HepG2 (cell line): ENCODE data around the gene ATG2A. TPM values are rescaled to one million over a fixed set of nuclear protein-coding genes. Genes with fewer than 3 reads are reported as not detected.

Source experiments
- ATAC-seq: fragments of 200-7000 bp; cut with Tn5 transposase; 3 replicates; pipeline ENCODE4 v1.9.1; 2020; ENCODE audit warnings: mild to moderate bottlenecking, moderate library complexity
- BruUV-seq: library from RNA; stranded (reverse); fragments of 400-500 nt; replicated peaks from 2 replicates; lab custom pipeline; 2021; lab: Mats Ljungman, UMichigan
- CTCF ChIA-PET: fragments of 300-600 bp; formaldehyde crosslinking; extraction: SDS; loops from one replicate; lab custom pipeline; 2021; ENCODE audit warnings: low total read pairs, inconsistent platforms, low intra/inter-chr PET ratio; lab: Yijun Ruan, JAX
- POLR2A ChIA-PET: fragments of 350-600 bp; sonication (Branson Sonifier 250); formaldehyde crosslinking; loops from one replicate; lab custom pipeline; 2020; ENCODE audit warnings: antibody characterized with exemption, inconsistent platforms; lab: Yijun Ruan, JAX
- DNase-seq: peaks from one replicate; pipeline ENCODE4 v3.0.0-alpha.2; 2015; ENCODE audit warnings: low spot score
- FAIRE-seq: peaks from 3 replicates; lab custom pipeline; 2011; peaks lifted over from hg19 to GRCh38; lab: Jason Lieb, UNC
- H2AFZ ChIP-seq: one replicate; pipeline ENCODE4 v1.6.1; 2011; ENCODE audit warnings: low read length, inconsistent platforms
- H3K27ac ChIP-seq: fragments of 300-600 bp; 3 replicates; pipeline ENCODE4 v1.8.0; 2011; ENCODE audit warnings: mixed run types, mild to moderate bottlenecking, mixed read lengths, low read length, inconsistent platforms; ENCODE audit not compliant: insufficient read depth; ENCODE audit errors: extremely low read length
- H3K27me3 ChIP-seq, 2 experiments: fragments of 200-600 bp in 1 of 2; 2 replicates in 1 of 2; 3 replicates in 1 of 2; pipeline versions ENCODE4 v1.6.0 to v1.8.0; 2011; ENCODE audit warnings: low read length in 2 of 2, mild to moderate bottlenecking in 2 of 2, moderate library complexity in 2 of 2, inconsistent platforms in 1 of 2; ENCODE audit not compliant: insufficient read depth in 2 of 2, control insufficient read depth in 1 of 2
- H3K36me3 ChIP-seq, 2 experiments: fragments of 200-600 bp in 1 of 2; replicated peaks in 1 of 2; 2 replicates in 1 of 2; 3 replicates in 1 of 2; pipeline versions ENCODE4 v1.5.1 to v1.8.0; 2011; ENCODE audit warnings: low read length in 2 of 2, inconsistent platforms in 1 of 2; ENCODE audit not compliant: insufficient read depth in 2 of 2, control insufficient read depth in 1 of 2
- H3K4me1 ChIP-seq: 2 replicates; pipeline ENCODE4 v1.5.1; 2012; ENCODE audit warnings: low read length, inconsistent platforms; ENCODE audit not compliant: insufficient read depth
- H3K4me2 ChIP-seq: 2 replicates; pipeline ENCODE4 v1.6.0; 2011; ENCODE audit warnings: low read depth, low read length, inconsistent platforms
- H3K4me3 ChIP-seq, 3 experiments: fragments of 200-600 bp in 1 of 3; sonication (generic), shearing (Covaris generic) in 1 of 3; replicated peaks in 1 of 3; 2 replicates each; pipeline ENCODE4 v1.5.1; 2011 to 2016; ENCODE audit warnings: low read length in 3 of 3, inconsistent platforms in 2 of 3, low read depth in 2 of 3, mild to moderate bottlenecking in 2 of 3, control low read depth in 1 of 3, mixed read lengths in 1 of 3; ENCODE audit not compliant: insufficient read depth in 1 of 3
- H3K79me2 ChIP-seq: one replicate; pipeline ENCODE4 v1.6.1; 2011; ENCODE audit warnings: low read length, inconsistent platforms; ENCODE audit not compliant: insufficient read depth
- H3K9ac ChIP-seq: 2 replicates; pipeline ENCODE4 v1.6.0; 2011; ENCODE audit warnings: mild to moderate bottlenecking, low read depth, low read length, inconsistent platforms; ENCODE audit not compliant: insufficient read depth
- H3K9me3 ChIP-seq: 2 replicates; pipeline ENCODE4 v1.5.1; 2012; ENCODE audit warnings: mild to moderate bottlenecking, low read length
- H4K20me1 ChIP-seq: 2 replicates; pipeline ENCODE4 v1.6.0; 2011; ENCODE audit warnings: inconsistent platforms, mild to moderate bottlenecking, low read length, moderate library complexity; ENCODE audit not compliant: insufficient read depth
- BCL6 ChIP-seq: IDR thresholded peaks from 2 replicates; pipeline ENCODE4 v1.6.1; 2016; ENCODE audit warnings: missing genetic modification reagents, missing compliant biosample characterization
- BRF2 ChIP-seq: sonication (generic); formaldehyde crosslinking; IDR thresholded peaks from 2 replicates; pipeline ENCODE4 v1.8.1; 2022; ENCODE audit warnings: mild to moderate bottlenecking, missing genetic modification reagents
- FOXK2 ChIP-seq: fragments of 450-650 bp; IDR thresholded peaks from 2 replicates; pipeline ENCODE4 v1.6.1; 2016
- KLF11 ChIP-seq: IDR thresholded peaks from 2 replicates; pipeline ENCODE4 v1.6.1; 2016; ENCODE audit warnings: missing compliant biosample characterization
- NR2F1 ChIP-seq, 2 experiments: fragments of 450-650 bp in 1 of 2; formaldehyde crosslinking in 1 of 2; IDR thresholded peaks; 2 replicates each; pipeline versions ENCODE4 v1.5.0 to v1.6.1; 2016 to 2020; ENCODE audit warnings: mild to moderate bottlenecking in 1 of 2, missing compliant biosample characterization in 1 of 2, missing genetic modification reagents in 1 of 2, moderate library complexity in 1 of 2
- POLR2A ChIP-seq, 2 experiments: IDR thresholded peaks; 2 replicates each; pipeline ENCODE4 v1.6.1; 2011; ENCODE audit warnings: low read depth in 2 of 2, low read length in 2 of 2, mild to moderate bottlenecking in 1 of 2, moderate library complexity in 1 of 2; ENCODE audit not compliant: insufficient read depth in 1 of 2
- RFX5 ChIP-seq: IDR thresholded peaks from 2 replicates; pipeline ENCODE4 v1.6.1; 2011; ENCODE audit warnings: low read depth, low read length, improper control_type of control experiment
- RFXAP ChIP-seq: sonication (generic); formaldehyde crosslinking; IDR thresholded peaks from 2 replicates; pipeline ENCODE4 v1.4.0; 2020; ENCODE audit warnings: missing genetic modification reagents, borderline replicate concordance
- SNAPC2 ChIP-seq: sonication (generic); formaldehyde crosslinking; IDR thresholded peaks from 2 replicates; pipeline ENCODE4 v1.8.1; 2022; ENCODE audit warnings: mild to moderate bottlenecking, missing genetic modification reagents
- SP2 ChIP-seq: sonication (generic); formaldehyde crosslinking; IDR thresholded peaks from 2 replicates; pipeline ENCODE4 v1.5.1; 2020; ENCODE audit warnings: mild to moderate bottlenecking, missing genetic modification reagents
- TAF15 ChIP-seq: fragments of 200-400 bp; formaldehyde crosslinking; IDR thresholded peaks from one replicate; pipeline ENCODE4 v1.6.1; 2018; ENCODE audit warnings: mild to moderate bottlenecking, low read depth, low read length; ENCODE audit not compliant: poor library complexity, severe bottlenecking
- TRIM24 ChIP-seq: sonication (generic); formaldehyde crosslinking; IDR thresholded peaks from 2 replicates; pipeline ENCODE4 v1.8.0; 2022; ENCODE audit warnings: mild to moderate bottlenecking, missing genetic modification reagents
- ZNF256 ChIP-seq: sonication (generic); formaldehyde crosslinking; conservative IDR thresholded peaks from 2 replicates; pipeline ENCODE4 v1.4.0; 2020; ENCODE audit warnings: missing genetic modification reagents
- ZNF335 ChIP-seq: sonication (generic); formaldehyde crosslinking; IDR thresholded peaks from 2 replicates; pipeline ENCODE4 v1.4.0; 2020; ENCODE audit warnings: missing genetic modification reagents
- ZNF530 ChIP-seq: sonication (generic); formaldehyde crosslinking; IDR thresholded peaks from 2 replicates; pipeline ENCODE4 v1.5.0; 2020; ENCODE audit warnings: low read depth, mild to moderate bottlenecking, missing genetic modification reagents
- ZNF660 ChIP-seq: sonication (generic); formaldehyde crosslinking; IDR thresholded peaks from 2 replicates; pipeline ENCODE4 v1.5.1; 2020; ENCODE audit warnings: mild to moderate bottlenecking, low read depth, missing genetic modification reagents, borderline replicate concordance
- ZNF713 ChIP-seq: sonication (generic); formaldehyde crosslinking; IDR thresholded peaks from 2 replicates; pipeline ENCODE4 v1.4.0; 2020; ENCODE audit warnings: mild to moderate bottlenecking, missing genetic modification reagents
- ZSCAN5A ChIP-seq: sonication (generic); formaldehyde crosslinking; IDR thresholded peaks from 2 replicates; pipeline ENCODE4 v1.8.0; 2022; ENCODE audit warnings: mild to moderate bottlenecking, missing genetic modification reagents, borderline replicate concordance
- WGBS: methylation state at CpG from one replicate; pipeline ENCODE4 v1.1.6; 2017; ENCODE audit warnings: low lambda C conversion rate; 5-methylcytosine and 5-hydroxymethylcytosine counted together
- in situ Hi-C: cut with HindIII; loops from 2 replicates; pipeline ENCODE4 v1.10.0; 2017; ENCODE audit warnings: low pct_unique_long_range_greater_than_20kb; ENCODE audit not compliant: extremely low pct_ligation_motif_present
- intact Hi-C: fragments of 100-400 bp; cut with micrococcal nuclease; formaldehyde crosslinking; loops from one replicate; pipeline ENCODE4 v1.10.0; 2022; ENCODE audit not compliant: unreplicated experiment
- polyA plus RNA-seq, 8 experiments: library from polyadenylated mRNA; depleted of rRNA in 3 of 8; stranded (reverse) in 7 of 8; unstranded in 1 of 8; fragments of >200 nt; fragmentation: Illumina TruSeq in 4 of 8; extraction: Trizol in 4 of 8; gene quantifications; 2 replicates each; pipeline versions ENCODE4 v1.2.1 to v1.2.3, GENCODE V29; 2011 to 2016; ENCODE audit warnings: low read depth in 4 of 8, missing spikeins in 1 of 8, mixed read lengths in 1 of 8; ENCODE audit not compliant: insufficient read depth in 1 of 8
- total RNA-seq, 5 experiments: library from RNA; depleted of rRNA; stranded (reverse); fragments of >200 nt; fragmentation: Illumina TruSeq; extraction: Trizol; gene quantifications; 2 replicates each; pipeline ENCODE4 v1.2.3, GENCODE V29; 2016; ENCODE audit warnings: low read depth in 1 of 5

ATG2A gene
- total and polyA plus RNA-seq, 2 of the 13 experiments (the other 11 are each of a cell fraction or from before 2014, with no cell fraction given): 6.7 to 8.0 TPM

- 100% methylated on average over 4 of the region's 4 CpGs for WGBS
Observed at GRCh38 chr11:64866173-64866491, 50.9 kb downstream of the ATG2A start.

GRCh38 chr11:64865286-64866172 is 51.5 kb downstream of the ATG2A start:
- Histone ChIP-seq H4K20me1 (no peaks in the 10 kb centered on the region), H3K79me2 (peaks cover 51% of the 10 kb centered on the region), H3K9me3 (no peaks in the 10 kb centered on the region), H3K27me3 (no peaks in the 10 kb centered on the region), H2AFZ (no peak overlapping the region), H3K4me1 (peaks cover 52% of the 10 kb centered on the region), H3K4me3 (no peak overlapping the region), H3K27ac (no peak overlapping the region), H3K36me3 (peaks cover 0 to 17% of the 10 kb centered on the region in 2 experiments; a peak in 1 of 5 replicates), H3K9ac (no peak overlapping the region), H3K4me2 (no peak overlapping the region)
- in situ Hi-C loops: no loop called here
- POLR2A ChIA-PET: interaction anchor here (1.7 kb wide), 1 partner anchor 10 kb away, joined by 9 read pairs; no protein-coding TSS in a partner anchor
- intact Hi-C loops: no loop called here
- CTCF ChIA-PET: no interaction called here
- FAIRE-seq (no peak), ATAC-seq (no peak), DNase-seq (no peak)
- BruUV-seq: no TSS peak
- WGBS: 97% methylated on average over 9 of the region's 15 CpGs
- TF ChIP-seq RFX5: no peak
- no peak for TF ChIP-seq BRF2 (CRISPR knock-in tag)
- TF ChIP-seq TAF15: no peak
- TF ChIP-seq SP2 (CRISPR knock-in tag): no peak
- no peak for TF ChIP-seq SNAPC2 (CRISPR knock-in tag)
- no peak for TF ChIP-seq ZNF335 (CRISPR knock-in tag)
- TF ChIP-seq TRIM24 (CRISPR knock-in tag): no peak
- TF ChIP-seq NR2F1 (CRISPR knock-in tag; IDR thresholded peaks at IDR 0.05): no peak
- no peak for TF ChIP-seq FOXK2
- TF ChIP-seq ZSCAN5A (CRISPR knock-in tag): no peak
- no peak for TF ChIP-seq KLF11 (CRISPR knock-in tag)
- no peak for TF ChIP-seq RFXAP (CRISPR knock-in tag)
- no peak for TF ChIP-seq POLR2A (IDR thresholded peaks at IDR 0.05; ENCODE audit: insufficient read depth in 1 of 2, low read depth in 2 of 2, low read length in 2 of 2)
- no peak for TF ChIP-seq ZNF713 (CRISPR knock-in tag)
- TF ChIP-seq ZNF530 (CRISPR knock-in tag): no peak
- TF ChIP-seq ZNF660 (CRISPR knock-in tag): no peak

More at GRCh38 chr11:64866173-64866491, 50.9 kb downstream of the ATG2A start:
- DNase-seq: no peak
- no peaks in the 10 kb centered on the region for H4K20me1 ChIP-seq
- no peak overlapping the region for H3K9ac ChIP-seq
- TF ChIP-seq ZNF256 (CRISPR knock-in tag): no peak
- no peak for TF ChIP-seq BCL6 (CRISPR knock-in tag)
- intact Hi-C loops: no loop called here
- H3K4me2 ChIP-seq: no peak overlapping the region
- no peak for ATAC-seq
- POLR2A ChIA-PET: no interaction called here
- no peaks in the 10 kb centered on the region for H3K9me3 ChIP-seq
- peaks cover 0 to 17% of the 10 kb centered on the region in 2 experiments; a peak in 2 of 5 replicates for H3K36me3 ChIP-seq
- H3K79me2 ChIP-seq: peaks cover 51% of the 10 kb centered on the region
- H3K27me3 ChIP-seq: no peaks in the 10 kb centered on the region
- H3K4me3 ChIP-seq: no peak overlapping the region
- in situ Hi-C loops: no loop called here
- FAIRE-seq: no peak
- H3K4me1 ChIP-seq: peaks cover 57% of the 10 kb centered on the region
- no peak overlapping the region for H2AFZ ChIP-seq
- H3K27ac ChIP-seq: no peak overlapping the region
- CTCF ChIA-PET: no interaction called here
- no TSS peak for BruUV-seq
